HFFc6 (cell line): Measurements from ENCODE around the gene MYOG. TPM values are rescaled to one million over a fixed set of nuclear protein-coding genes. Genes with fewer than 3 reads are reported as not detected.

Source experiments
- DNase-seq: peaks from one replicate; pipeline ENCODE4 v3.0.0-alpha.2; 2018
- H3K27ac Mint-ChIP-seq: 2 replicates; pipeline ENCODE4 v1.8.0; 2020; ENCODE audit warnings: mild to moderate bottlenecking, mixed read lengths
- H3K27me3 Mint-ChIP-seq: 2 replicates; pipeline ENCODE4 v1.8.0; 2021; ENCODE audit warnings: mild to moderate bottlenecking, moderate library complexity, mixed read lengths; ENCODE audit not compliant: insufficient read depth
- H3K36me3 Mint-ChIP-seq: 2 replicates; pipeline ENCODE4 v1.8.0; 2021; ENCODE audit warnings: low read depth, mixed read lengths
- H3K4me1 Mint-ChIP-seq: 2 replicates; pipeline ENCODE4 v1.8.0; 2020; ENCODE audit warnings: low read depth, mixed read lengths
- H3K4me3 Mint-ChIP-seq: 2 replicates; pipeline ENCODE4 v1.8.0; 2020; ENCODE audit warnings: mild to moderate bottlenecking, moderate library complexity, mixed read lengths
- H3K9me3 Mint-ChIP-seq: 2 replicates; pipeline ENCODE4 v1.8.0; 2020; ENCODE audit warnings: mild to moderate bottlenecking, mixed read lengths
- CTCF ChIP-seq: fragments of 200-600 bp; sonication (generic); IDR thresholded peaks from 2 replicates; pipeline ENCODE4 v1.5.0; 2021; ENCODE audit warnings: antibody characterized with exemption, mild to moderate bottlenecking
- total RNA-seq, 6 experiments: library from RNA; stranded (reverse); fragmentation: NEBNext Ultra II Directional; extraction: Animal tissue kit (Norgen Biotek cat#: 25700); gene quantifications; 2 replicates in 1 of 6; 3 replicates in 5 of 6; pipeline ENCODE4 v1.2.3, GENCODE V29; 2021

MYOG gene
- total RNA-seq, 6 experiments from 2014 or later = not detected

DNA sequence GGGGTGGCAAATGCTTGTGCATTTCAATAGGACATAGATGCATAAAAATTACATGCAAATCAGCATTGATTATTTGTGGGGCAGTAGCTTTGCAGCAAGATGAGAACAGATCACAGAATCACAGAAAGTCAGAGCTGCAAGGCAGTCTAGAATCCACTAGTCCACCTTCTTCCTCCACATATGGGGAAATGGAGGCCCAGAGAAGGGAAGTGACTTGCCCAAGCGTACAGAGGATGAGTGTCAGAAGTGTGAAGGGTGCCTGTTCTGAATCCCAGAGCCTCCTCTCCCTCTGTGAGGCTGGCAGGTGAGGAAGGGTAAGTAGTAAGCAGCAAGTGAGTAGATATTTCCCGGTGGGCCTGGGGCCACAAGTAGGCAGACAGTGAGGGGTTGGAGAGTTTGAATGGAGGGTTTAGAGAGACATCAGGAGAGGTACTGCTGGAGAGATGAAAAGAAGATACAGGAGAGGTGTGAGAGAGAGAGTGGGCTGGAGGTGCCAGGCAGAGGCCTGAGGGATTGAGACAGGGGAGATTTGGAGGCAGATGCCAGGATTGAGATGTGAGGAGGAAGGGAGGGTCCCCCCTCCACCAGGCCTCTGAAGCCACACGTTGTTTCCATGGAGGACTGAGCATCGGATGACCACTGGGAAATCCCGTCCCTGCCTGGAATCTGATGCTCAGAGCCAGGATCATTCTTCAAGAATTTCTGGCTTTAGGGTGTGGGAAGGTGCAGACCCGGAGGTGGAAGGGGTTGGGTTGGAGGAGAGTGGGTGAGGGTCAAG lies 4.8 kb upstream of the MYOG start:
- H3K4me3 Mint-ChIP-seq = no peak overlapping the region
- H3K27me3 Mint-ChIP-seq = peaks cover 35% of the 10 kb centered on the region
- no peaks in the 10 kb centered on the region; the same call in 1 of the 2 replicates for H3K4me1 Mint-ChIP-seq
- no peak for DNase-seq
- peaks cover 13% of the 10 kb centered on the region; the same call in 1 of the 2 replicates for H3K36me3 Mint-ChIP-seq
- no peak for TF ChIP-seq CTCF
- peaks cover 15% of the 10 kb centered on the region for H3K9me3 Mint-ChIP-seq
- H3K27ac Mint-ChIP-seq = no peak overlapping the region

DNA sequence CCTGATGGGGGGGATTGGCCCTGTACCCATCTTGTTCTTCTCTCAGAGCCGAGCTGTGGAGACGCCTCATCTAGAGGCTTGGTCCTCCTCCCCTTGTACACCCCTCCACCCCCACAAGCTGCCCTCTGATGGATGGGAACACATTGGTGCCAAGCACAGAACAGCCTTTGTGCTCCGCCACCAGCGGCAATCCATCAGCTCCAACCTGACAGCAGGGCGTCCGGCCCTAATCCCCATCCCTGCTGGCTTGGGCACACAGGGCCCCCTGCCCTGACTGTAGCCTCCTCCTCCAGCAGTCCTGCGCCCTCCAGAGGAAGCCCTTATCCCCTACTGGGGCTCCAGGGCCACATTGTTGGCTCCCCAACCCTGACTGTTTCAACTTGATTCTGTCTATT lies 3.8 kb upstream of the MYOG start:
- DNase-seq = no peak
- Mint-ChIP-seq H3K36me3 (peaks cover 5% of the 10 kb centered on the region; the same call in 1 of the 2 replicates), H3K27me3 (peaks cover 35% of the 10 kb centered on the region), H3K4me3 (no peak overlapping the region), H3K9me3 (peaks cover 5% of the 10 kb centered on the region), H3K27ac (no peak overlapping the region), H3K4me1 (no peaks in the 10 kb centered on the region; the same call in 1 of the 2 replicates)
- no peak for TF ChIP-seq CTCF

DNA sequence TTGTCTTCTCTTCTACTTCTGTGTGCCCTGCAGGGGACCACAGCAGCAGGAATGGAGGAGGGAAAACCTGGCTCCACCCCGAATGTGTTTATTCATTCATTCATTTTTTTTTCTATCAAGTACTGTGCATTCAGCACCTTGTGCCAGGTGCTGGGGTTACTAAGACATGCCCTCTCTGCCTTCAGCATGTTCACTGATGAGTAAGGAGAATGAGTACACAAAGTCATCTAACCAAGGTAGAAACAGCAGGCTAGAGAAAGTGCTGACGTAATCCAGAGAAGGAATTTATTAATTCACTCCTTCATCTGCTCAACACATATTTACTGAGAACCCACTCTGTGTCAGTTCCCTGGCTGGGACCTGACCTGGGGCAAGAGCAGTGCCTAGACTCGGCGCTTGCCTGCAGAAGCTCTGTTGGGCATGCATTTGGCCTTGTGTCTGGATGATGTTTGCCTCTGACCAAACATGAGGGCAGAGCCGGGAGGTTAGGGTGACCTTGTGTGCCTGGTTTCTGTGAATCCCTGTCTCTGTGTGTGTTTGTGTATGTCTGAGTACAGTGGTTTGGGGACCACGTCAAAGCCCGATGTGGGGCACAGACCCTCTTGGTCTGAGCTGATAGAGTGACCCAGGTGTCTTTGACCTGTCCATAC lies 3.3 kb upstream of the MYOG start:
- no peak for DNase-seq
- Mint-ChIP-seq H3K27me3 (peaks cover 35% of the 10 kb centered on the region), H3K4me1 (no peaks in the 10 kb centered on the region; the same call in 1 of the 2 replicates), H3K36me3 (no peaks in the 10 kb centered on the region; the same call in 1 of the 2 replicates), H3K4me3 (no peak overlapping the region), H3K27ac (no peak overlapping the region), H3K9me3 (no peaks in the 10 kb centered on the region; the same call in 1 of the 2 replicates)
- TF ChIP-seq CTCF = no peak

GRCh38 chr1:203088441-203088840 lies 2.6 kb upstream of the MYOG start:
- Mint-ChIP-seq H3K4me1 (no peaks in the 10 kb centered on the region; the same call in 1 of the 2 replicates), H3K9me3 (no peaks in the 10 kb centered on the region), H3K27ac (no peak overlapping the region), H3K4me3 (no peak overlapping the region), H3K36me3 (no peaks in the 10 kb centered on the region), H3K27me3 (peaks cover 35% of the 10 kb centered on the region)
- DNase-seq = no peak
- TF ChIP-seq CTCF = no peak

GRCh38 chr1:203086992-203087763 lies 1.4 kb upstream of the MYOG start:
- Mint-ChIP-seq H3K9me3 (no peaks in the 10 kb centered on the region), H3K36me3 (no peaks in the 10 kb centered on the region), H3K4me3 (no peak overlapping the region), H3K27me3 (peaks cover 33% of the 10 kb centered on the region), H3K4me1 (no peaks in the 10 kb centered on the region; the same call in 1 of the 2 replicates), H3K27ac (no peak overlapping the region)
- DNase-seq = no peak
- no peak for TF ChIP-seq CTCF
